CD4-positive, alpha-beta T cell treated with Interleukin-17A for 4 hours (primary cell): ENCODE data around the gene RGS7.

Experiments
- DNase-seq: peaks from one replicate; pipeline ENCODE4 v3.0.0-alpha.2; 2020; ENCODE audit warnings: mixed read lengths

Gene RGS7

DNA sequence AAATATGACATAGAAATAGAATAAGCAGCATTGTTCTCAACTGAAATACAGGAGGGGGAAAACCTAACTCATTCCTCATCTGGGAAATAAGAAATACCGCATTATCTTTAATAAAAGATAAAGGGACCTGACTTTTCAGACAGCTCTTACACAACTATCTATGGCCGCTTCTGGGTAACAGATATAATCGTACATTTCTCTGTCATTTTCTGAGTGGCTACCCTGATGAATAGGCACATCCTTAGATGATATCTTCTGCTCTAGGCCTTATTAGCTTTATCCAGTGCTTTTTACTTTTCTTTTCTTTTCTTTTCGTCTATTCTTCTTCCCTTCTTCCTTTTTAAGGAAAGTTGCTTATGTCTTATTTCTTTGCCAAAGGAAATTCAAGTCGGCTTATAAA is 388.1 kb downstream of the RGS7 start:
- DNase-seq = no peak

DNA sequence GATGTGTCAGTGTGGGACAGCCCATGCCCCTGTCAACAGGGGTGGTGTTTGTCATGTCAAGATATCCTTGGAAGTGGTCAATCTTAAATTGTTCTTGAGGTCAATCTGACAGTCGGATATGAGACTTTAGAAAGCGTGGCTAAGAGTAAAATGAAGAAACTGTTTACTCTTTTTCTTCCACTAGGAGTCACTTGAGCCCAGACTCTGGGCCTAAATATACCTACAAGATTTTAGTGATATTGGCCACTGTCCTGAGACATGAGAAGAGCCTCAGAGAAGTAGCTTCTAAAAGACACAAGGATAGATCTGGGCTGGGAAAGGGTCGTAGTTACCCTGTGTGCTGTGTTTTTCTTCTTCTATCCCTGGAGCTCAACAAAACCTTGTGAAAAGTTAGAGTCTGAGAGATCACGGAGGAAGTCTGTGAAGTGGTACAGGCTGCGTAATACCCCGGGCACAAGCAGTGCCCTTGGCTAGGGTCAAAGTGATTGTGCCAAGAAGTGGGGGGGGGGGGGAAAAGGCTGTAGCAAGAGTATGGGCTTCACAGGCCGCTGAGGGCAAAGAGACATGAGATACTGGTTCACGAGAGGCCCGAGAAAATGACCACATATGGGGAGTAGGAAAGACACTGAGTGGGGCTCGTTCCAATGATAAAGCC is 389.8 kb downstream of the RGS7 start:
- no peak for DNase-seq

- DNase-seq = no peak
Observed at GRCh38 chr1:240965581-240966091, 391.4 kb downstream of the RGS7 start.

- DNase-seq = no peak
Observed at GRCh38 chr1:240962086-240962485, 394.9 kb downstream of the RGS7 start.

GRCh38 chr1:240956424-240956823 is 400.6 kb downstream of the RGS7 start:
- DNase-seq = no peak

DNA sequence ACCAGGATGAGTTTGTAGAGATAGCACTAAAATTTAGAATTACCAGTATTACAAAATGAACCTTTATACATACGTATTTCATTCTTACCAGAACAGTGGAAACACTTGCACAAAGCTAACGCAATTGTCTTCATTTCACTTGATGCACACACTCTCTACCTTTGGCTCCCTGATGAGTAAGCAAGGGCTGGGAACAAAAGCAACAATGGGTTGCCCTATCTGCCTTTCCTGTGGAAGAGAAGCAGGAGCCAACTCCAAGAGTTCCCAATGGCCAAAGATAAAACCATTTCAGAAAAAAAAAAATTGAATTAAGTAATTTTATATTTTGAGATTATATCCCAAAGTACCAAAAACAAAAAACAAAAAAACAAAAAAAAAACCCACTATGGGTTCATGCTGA is 401.0 kb downstream of the RGS7 start:
- DNase-seq = no peak

GRCh38 chr1:240947438-240948224 is 409.4 kb downstream of the RGS7 start:
- no peak for DNase-seq

GRCh38 chr1:240946926-240947325 is 410.1 kb downstream of the RGS7 start:
- no peak for DNase-seq

DNA sequence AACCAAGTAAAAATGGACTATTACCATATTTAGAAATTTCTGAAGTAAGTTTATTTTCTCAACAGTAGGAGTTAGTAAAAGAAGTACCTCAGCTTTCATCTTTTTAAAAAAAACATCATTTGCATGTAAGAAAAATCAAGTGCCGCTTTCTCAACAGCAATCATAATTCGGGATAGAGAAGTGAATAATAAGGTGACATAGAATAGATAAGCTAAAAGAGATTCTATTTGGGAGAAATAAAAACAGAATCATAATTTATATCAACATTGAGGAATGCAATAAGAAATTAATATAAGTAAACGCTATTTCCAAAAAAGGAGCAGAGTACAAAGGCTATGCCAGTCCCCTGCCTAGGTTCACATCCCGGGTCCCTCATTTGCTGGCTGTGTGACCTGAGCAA is 414.1 kb downstream of the RGS7 start:
- no peak for DNase-seq

DNA sequence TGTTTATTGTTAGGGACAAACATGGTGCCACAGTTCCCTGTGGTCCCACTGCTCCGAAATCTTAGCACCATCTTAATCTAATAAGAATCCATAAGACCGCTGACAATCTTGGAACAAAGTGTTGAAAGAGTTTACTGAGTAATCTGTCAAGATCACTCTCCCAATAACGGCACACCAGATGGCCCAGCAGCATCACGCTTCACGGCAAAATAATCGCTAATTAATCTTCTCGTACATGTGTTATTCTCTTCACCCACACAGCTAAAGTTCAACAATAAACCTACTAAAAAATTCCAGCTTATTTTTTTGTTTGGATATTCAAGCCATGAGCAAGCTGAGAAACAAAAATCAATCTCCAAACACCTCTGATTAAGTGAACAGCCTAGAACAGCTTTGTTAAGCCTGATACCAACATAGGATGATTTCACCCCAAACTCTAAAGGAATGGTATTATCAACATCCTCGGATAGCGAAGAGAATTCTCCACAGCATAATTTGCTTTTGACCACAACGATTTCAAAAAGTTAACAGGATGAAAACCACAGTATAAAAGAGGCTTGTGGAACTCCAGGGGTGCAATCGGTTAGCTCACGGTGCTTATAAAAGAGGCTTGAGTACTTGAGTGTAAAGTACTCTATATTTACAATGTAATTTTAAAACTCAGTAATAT is 415.2 kb downstream of the RGS7 start:
- no peak for DNase-seq

- no peak for DNase-seq
Observed at GRCh38 chr1:240936911-240937668, 419.9 kb downstream of the RGS7 start.

GRCh38 chr1:240935920-240936319 is 421.1 kb downstream of the RGS7 start:
- DNase-seq = no peak

GRCh38 chr1:240931031-240931430 is 426.0 kb downstream of the RGS7 start:
- DNase-seq = no peak

DNA sequence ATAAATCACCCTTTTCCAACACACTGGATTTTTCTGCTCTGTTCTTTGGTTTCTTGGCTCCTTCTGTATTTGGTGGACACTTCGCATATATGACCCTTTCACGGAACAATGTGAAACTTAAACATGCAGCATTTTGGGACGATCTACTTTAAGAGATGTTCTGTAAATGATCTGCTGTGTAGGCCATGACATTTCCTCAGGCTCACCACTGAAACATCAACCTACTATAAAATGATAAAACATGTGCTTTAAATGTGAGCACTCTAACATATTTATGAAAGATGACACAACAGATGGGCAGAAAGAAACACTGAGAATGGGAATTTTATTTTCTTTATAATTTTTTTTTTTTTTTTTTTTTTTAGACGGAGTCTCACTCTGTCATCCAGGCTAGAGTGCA is 428.7 kb downstream of the RGS7 start:
- DNase-seq = no peak

- no peak for DNase-seq
Observed at GRCh38 chr1:240927821-240928220, 429.2 kb downstream of the RGS7 start.

DNA sequence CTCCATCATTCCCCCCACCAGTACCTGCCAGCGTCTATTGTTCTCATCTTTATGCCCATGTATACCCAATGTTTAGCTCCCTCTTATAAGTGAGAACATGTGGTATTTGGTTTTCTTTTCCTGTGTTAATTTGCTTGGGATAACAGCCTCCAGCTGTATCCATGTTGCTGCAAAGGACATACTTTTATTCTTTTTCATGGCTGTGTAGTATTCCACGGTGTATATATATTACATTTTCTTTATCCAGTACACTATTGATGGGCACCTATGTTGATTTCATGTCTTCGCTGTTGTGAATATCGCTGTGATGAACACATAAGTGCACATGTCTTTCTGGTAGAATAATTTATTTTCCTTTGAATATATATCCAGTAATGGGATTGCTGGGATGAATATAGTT is 431.7 kb downstream of the RGS7 start:
- DNase-seq = no peak

DNA sequence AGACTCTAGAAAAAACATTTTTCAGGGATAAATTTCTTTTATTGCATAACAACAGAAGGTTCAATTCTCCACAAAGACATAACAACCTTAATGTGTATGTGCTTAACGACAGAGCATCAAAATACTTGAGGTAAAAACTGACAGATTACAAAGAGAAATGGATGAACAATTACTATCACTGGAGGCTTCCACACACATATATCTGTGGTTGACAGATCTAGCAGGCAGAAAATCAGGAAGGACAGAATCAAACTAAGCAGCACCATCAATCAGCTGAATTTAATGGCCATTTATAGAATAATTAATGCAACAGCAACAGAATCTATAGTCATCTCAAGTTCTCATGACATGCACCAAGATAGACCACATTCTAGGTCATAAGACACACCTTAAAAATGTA is 439.0 kb downstream of the RGS7 start:
- no peak for DNase-seq

DNA sequence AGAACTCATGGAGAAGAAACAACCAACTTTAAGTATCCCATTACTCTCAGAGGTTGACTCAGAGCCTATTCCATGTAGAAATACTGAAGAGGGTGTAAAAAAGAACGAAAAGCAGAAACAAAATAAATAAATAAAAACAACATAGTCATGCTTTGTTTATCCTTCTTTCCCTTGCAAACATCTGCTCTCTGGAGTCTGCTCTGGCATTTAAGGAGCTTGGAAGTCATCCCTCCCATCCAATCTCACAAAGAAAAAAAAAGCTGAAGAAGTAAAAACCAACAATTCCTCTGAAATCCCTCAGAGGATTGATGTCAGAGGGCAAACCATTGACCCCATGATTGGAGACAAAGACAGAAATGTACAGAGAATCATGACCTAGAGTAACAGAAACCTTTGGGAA is 442.5 kb downstream of the RGS7 start:
- no peak for DNase-seq

- DNase-seq = no peak
Observed at GRCh38 chr1:240912821-240913220, 444.2 kb downstream of the RGS7 start.

- DNase-seq = no peak
Observed at GRCh38 chr1:240909701-240910457, 447.1 kb downstream of the RGS7 start.

- DNase-seq = no peak
Observed at GRCh38 chr1:240906477-240906876, 450.5 kb downstream of the RGS7 start.

- no peak for DNase-seq
Observed at GRCh38 chr1:240905225-240905765, 451.7 kb downstream of the RGS7 start.
